Left cardiac atrium (tissue), 4 donors: ENCODE results near the gene APOO. TPM values are rescaled to one million over a fixed set of nuclear protein-coding genes. Genes with fewer than 3 reads are reported as not detected.

Experiments
- ATAC-seq, 2 donors: fragments of 200-7000 bp; cut with Tn5 transposase; one replicate each; pipeline ENCODE4 v1.9.1; 2020; ENCODE audit warnings: mild to moderate bottlenecking in 2 of 2, moderate library complexity in 2 of 2
- DNase-seq: peaks from one replicate; pipeline ENCODE4 v3.0.0-alpha.2; 2020
- intact Hi-C, 2 donors: fragments of 100-400 bp; cut with DNase I; formaldehyde crosslinking; loops; one replicate each; pipeline versions ENCODE4 v1.14.1 to v1.15.1; 2022 to 2023
- long read RNA-seq: library from polyadenylated mRNA; unstranded; transcript quantifications from one replicate; pipeline ENCODE4 v2.0.0, GENCODE V29; 2021
- total RNA-seq, 2 donors: library from RNA; stranded (reverse); fragmentation: NEBNext Ultra II Directional; extraction: Animal tissue kit (Norgen Biotek cat#: 25700); gene quantifications; one replicate each; pipeline ENCODE4 v1.2.1, GENCODE V29; 2021
- donor health status: DM: no; HTN: yes; CAD: no.
- donor health status: DM: no; HTN: yes; CAD: no; lungs with severe emphysema.
- donor health status: DM: yes; HTN: yes; CAD: no.
- donor health status: Dilated cardiomyopathy.

Gene APOO
- 10 to 100 TPM; 70.0 to 70.9 TPM for total RNA-seq
- long read RNA-seq, transcript APOO-201 (9 exons, 1,118 nt) = major isoform, 15 of 27 reads
- long read RNA-seq, partial matches to known transcripts = 3 of 27 reads
- long read RNA-seq, other reads (novel, unspliced or antisense) = 8 of 27 reads

DNA sequence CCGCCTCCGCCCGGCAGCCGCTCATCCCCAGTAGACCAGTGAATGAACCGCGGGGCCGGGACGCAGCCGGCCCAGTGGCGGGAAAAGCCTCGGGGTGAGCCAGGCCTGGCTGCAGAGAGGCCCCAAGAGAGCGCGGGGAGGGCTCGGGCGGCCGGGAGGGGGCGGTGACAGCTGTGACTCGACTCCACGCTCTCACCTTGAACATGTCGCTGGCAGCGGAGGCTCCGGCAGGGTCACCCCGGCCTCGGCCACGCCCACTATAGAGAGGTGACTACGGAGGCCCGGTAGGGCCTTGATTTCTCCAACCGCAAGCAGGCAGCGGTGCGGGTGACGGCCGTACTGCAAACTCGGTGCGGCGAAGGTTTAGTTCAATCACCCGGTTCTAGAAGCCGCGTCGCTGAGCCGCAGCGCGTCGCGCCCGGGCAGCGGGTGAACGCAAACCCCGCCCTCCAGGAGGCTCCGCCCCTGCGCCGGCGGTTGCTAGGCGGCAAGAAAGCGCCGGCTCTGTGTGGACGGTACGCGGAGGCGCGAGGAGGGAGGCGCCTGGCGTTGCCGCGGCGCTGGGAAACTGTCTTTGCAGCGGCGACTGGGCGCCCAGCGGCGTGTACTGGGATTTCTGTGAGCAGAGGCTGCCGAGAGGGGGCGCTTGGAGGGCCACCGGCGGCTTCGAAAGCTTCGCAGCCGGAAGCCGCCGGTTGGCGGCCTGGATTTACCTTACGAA is at the start of gene APOO, which contains the start of gene CXorf58:
Gene APOO (minus strand): TSS at position 441 of the 721 bp plus-strand sequence. CDS start 236 bp downstream, at position 205.
Gene CXorf58 (plus strand): TSS at position 509 of the 721 bp plus-strand sequence. CDS start 2,297 bp downstream, outside the sequence.
- DNase-seq = peak; percentile 92
- peak; percentile 97 to 99 for ATAC-seq
- intact Hi-C loops = loop anchor here (5.0 to 10.0 kb wide), 4 partner anchors 120 to 163 kb away; partner anchors contain the start of genes ACOT9 (in 1 of the 2), EIF2S3 (in 1 of the 2), KLHL15 (in 1 of the 2) and SAT1 (in 1 of the 2)

DNA sequence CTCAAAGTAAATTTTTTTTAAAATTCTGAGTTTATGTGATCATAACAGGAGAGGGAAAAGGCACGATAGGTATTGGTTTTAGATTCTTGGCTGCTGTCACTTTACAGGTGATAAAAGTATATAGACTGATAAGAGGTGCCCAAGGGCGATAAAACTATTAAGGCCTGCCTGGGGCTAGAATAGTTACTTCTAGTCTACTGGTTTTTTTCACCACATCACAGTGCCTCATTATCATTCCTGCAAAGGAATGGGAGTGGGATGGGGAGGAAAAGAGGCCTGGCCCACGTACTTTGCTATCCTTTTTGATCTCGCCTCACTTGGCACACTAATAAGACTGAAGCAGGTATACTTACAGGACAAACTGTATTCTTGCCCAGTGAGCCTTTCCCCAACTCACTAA is 46.7 kb upstream of the APOO start:
- DNase-seq (no peak), ATAC-seq (no peak)
- intact Hi-C loops = loop anchor here in 1 of 2 donors (10.0 kb wide), 1 partner anchor 60 kb away; no protein-coding TSS in a partner anchor

DNA sequence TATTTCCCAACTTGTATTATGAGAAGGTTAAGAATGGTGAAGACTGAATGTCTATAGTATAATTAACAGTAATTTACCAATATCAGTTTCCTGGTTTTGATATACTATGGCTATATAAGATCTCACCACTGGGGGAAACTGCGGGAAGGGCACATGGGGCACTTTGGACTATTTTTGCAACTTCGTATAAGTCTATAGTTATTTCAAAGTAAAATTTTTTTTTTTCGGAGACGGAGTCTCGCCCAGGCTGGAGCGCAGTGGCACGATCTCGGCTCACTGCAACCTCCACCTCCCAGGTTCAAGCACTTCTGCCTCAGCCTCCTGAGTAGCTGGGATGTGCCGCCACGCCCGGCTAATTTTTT is 46.2 kb upstream of the APOO start:
- intact Hi-C loops = loop anchor here in 1 of 2 donors (10.0 kb wide), 1 partner anchor 61 kb away; no protein-coding TSS in a partner anchor
- ATAC-seq (no peak), DNase-seq (no peak)

DNA sequence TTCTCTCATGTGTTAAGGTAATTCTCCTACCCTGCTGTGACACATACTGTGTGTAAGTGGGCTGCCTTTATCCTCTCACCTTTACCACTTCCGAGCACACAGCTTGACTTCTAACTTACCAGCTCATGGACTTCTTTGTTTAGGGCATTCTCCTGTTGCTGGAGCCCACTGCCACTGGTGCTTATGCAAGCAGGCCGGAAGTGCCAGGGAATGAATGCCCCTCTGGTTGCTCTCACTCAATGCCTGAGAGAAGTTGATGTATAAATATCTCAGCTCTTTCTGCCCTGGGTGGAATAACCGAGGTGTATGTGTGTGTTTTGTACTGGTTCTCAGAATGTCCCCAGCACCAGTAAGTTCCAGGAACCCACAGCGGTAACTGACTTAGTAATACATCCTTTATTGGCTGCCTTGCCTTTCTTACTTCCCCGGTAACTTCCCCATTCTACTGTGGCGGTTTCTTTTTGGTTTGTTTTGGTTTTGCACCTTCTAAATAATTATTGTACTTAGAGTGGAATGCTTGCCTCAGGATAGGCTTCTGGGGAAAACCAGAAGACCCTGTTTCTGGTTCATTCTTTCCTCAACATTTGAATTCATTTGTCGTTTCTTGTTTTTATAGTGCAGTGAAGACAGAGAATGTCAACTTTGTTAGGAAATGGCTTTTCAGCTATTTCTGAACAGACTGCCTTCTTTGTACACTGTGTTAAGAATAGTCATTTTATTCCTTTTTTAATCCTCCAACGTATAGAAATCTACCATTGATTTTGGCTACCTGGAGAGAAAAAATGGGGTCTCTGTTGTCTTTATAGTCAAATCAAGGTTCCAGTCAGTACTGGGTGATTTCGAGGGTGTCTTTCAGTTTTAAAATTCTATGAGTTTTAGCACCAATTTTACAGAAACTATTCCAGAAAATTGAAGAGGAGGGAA is 45.5 kb upstream of the APOO start:
- DNase-seq (no peak), ATAC-seq (peak in 1 of 2 donors; percentile 27)
- intact Hi-C loops = loop anchor here in 1 of 2 donors (10.0 kb wide), 1 partner anchor 62 kb away; no protein-coding TSS in a partner anchor

DNA sequence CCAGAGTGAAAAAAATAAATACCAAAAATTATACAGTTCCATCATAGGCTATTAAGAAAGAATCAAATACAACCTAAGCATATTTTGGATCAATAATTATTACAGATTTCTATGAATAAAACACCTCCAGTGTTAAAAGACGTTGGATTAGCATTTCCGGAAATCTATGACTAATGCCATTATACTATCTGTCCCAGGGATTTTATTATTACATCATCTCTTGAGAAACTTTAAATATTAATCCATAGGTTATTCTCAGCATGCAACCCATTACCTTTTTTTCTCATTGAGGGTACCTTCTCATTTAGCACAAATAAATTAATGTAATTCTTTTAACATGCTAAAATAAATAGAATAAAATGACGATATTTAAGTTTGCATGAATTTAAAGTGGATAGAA is 44.7 kb upstream of the APOO start:
- intact Hi-C loops = loop anchor here in 1 of 2 donors (10.0 kb wide), 1 partner anchor 62 kb away; no protein-coding TSS in a partner anchor
- DNase-seq (no peak), ATAC-seq (no peak)

DNA sequence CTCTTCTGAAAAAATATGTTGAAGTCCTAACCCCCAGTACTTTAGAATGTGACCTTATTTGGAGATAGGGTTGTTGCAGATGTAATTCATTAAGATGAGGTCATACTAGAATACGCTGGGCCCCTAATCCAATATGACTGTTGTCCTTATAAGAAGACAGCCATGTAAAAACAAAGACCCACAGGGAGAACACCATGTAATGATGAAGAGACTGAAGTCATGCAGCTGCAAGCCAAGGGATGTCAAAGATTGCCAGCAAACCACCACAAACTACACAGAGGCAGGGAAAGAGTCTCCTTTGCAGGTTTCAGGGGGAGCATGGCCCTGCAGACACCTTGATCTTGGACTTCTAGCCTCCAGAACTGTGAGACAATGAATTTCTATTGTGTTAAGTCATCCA is 37.5 kb upstream of the APOO start:
- DNase-seq (no peak), ATAC-seq (no peak)
- intact Hi-C loops = no loop called here

DNA sequence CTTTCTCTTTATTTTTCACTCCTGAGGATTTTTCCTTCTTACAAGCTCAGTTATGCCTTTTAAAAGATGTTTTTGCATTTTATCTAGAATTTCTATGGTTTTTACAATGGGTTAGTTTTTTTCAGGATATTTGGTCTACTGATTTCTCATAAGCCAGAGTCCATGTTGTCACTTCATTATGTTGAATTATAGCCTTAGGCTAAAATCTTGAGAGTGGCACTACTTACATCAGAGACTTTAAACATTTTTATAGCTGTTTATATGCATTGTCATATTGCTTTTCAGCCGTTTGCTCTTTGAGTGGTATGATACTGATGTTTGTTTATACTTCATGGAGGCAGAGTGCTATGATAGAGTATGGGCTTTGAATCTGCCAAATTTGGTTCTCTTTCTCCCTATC is 36.5 kb upstream of the APOO start:
- no peak for ATAC-seq
- intact Hi-C loops = no loop called here
- no peak for DNase-seq

DNA sequence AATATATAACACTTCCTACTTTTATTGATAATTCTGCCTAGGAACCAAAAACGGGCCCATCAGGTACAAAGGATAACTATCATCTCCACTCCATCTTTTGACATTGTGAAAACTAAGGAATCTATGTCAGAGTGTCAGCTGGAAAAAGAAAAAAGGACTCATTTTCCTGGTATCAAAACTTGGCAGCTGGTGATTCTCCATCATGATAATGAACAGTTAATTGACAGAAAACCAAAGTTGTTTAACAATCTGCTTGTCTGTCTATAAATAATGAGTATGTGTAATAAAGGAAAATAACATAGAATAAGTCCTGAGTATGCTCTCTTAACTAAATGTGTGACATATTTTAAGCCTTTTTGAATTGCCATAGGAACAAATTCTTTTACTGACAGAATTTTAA is 31.5 kb upstream of the APOO start:
- intact Hi-C loops = no loop called here
- DNase-seq (no peak), ATAC-seq (no peak)

DNA sequence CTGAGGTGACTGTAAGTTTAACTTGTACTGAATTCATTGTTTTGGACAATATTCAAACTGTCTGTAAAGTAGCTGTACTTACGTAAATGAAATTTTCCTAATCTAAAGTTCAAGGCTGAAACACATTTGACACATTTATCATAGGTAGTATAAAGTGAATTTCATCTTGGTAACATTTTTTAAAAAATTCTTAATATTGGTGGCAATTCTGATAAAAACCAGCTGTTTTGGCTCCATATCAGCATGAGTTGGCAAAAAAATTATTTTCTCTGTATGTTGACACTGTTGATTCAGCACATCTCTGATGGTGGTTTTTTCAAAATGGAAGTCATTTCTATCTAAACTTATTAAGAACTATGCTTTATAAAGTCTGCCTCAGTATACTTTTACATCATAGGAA is 31.0 kb upstream of the APOO start:
- ATAC-seq = no peak
- no peak for DNase-seq
- intact Hi-C loops = no loop called here

DNA sequence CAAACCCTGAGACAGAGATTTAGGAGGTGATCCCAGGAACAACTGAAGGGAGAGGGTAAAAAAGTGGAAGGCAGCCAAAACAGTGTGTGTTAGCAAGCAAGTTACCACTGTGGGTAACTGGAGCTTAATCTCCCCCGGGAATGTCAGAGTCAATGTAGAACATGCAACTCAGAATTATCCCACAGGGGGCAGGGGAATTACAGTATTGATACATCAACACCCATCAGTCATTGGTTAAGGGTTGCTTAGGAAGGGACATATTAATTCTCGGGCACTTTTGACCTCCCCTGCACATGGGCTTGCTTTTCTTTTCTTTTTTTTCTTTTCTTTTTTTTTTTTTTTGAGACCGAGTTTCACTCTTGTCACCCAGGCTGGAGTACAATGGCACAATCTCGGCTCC is 29.4 kb upstream of the APOO start:
- intact Hi-C loops = no loop called here
- DNase-seq (no peak), ATAC-seq (no peak)

DNA sequence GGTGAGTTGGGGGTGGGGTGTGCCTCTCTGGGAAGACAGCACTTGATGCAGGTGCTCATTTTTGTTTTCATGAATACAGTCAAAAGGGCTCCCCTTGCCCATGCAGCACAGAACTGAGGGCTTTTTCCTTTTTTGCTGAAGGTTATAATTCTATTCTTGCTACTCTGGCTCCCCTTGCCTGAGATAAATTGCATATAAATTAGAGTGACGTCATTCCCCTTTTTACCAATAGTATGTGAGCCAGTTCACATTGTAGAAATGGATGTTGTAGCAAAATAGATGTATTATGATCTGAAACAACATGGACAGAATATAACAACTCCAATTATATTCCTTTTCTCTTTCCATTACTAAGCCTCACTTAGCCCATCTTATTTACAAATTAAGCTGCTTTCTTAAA is 28.4 kb upstream of the APOO start:
- ATAC-seq (no peak), DNase-seq (no peak)
- intact Hi-C loops = no loop called here

DNA sequence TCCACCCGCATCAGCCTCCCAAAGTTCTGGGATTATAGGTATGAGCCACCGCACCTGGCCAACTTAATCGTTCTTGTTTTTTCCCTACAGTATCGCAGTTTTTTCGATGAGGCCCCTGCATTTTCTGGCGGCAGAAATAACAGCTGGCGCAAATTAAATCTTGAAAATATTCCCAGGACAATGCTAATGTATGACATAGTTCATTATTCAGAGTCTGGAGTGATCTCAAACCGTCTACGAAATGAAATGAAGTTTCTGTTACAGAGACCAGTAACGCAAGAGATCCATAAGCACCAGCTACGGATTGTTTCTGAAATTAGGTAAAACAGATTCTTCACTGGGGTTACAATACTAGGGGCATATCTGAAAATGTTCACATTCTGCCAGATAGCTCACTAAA is 27.4 kb upstream of the APOO start:
- DNase-seq = no peak
- intact Hi-C loops = no loop called here
- ATAC-seq = no peak

DNA sequence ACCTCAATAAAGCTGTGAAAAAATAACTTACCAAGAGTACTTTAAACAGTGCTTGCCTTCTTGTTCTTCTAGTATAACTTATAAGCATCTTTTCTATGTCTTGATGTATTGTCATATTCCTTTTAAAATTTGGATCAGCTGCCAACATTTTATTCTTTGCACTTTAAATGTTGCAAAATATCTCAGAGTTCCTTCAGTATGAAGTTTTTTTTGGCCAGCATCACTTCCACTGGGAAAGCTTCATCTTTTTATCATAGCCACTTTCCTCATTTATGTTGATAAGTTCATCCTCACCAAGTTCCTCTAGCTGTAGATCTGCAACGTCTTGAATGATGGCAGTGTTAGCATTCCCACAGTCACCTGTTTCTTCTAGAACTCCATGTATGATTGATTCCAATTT is 24.3 kb upstream of the APOO start:
- no peak for ATAC-seq

DNA sequence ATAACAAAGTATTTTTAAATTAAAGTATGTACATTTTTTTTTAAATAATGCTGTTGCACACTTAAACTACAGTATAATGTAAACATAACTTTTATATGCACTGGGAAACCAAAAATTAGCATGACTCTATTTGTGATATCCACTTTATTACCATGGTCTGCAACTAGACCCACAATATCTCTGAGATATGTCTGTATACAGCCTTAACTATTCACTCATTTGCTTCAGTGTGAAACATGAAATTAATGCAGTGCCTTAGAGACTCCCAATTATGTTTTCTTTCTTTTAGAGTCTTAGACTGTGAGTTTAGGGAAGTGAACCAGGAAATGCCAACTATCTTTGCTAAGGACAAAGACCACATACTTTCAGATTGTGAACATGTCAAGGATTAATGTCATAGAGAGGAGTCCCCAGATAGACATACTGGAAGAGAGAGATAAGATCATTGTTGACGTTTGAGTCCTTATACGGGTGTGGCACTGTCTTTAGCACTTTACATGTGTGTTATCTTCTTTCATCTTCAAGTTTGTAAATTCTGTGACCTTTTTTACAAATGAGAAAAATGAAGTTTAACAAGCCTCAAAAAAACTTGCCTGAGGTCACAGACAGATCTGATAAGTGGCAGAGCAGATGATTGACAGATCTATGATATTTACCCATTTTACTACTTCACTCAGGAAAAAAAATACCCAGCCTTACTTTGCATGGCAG is 23.3 kb upstream of the APOO start:
- intact Hi-C loops = no loop called here
- ATAC-seq = no peak
- DNase-seq = no peak

More for the DNA sequence above, 24.3 kb upstream of the APOO start:
- intact Hi-C loops = no loop called here
- DNase-seq = no peak

DNA sequence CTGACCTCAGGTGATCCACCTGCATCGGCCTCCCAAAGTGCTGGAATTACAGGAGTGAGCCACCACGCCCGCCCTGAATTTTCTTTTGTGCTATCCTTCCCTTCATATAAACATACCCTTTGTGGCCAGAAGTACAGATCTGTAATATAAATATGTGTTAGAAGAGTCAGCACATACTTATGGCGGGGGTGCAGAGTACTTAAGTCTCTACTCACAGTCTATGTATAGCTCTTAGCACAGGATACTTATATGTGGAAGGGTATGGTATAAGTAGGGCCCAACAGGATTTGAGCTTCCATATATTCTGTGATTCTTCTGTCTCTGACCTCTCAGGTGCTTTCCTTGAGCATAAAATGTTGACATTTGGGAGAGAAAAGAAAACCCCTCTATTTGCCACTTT is 18.3 kb upstream of the APOO start:
- ATAC-seq = no peak
- intact Hi-C loops = no loop called here
- DNase-seq = no peak

DNA sequence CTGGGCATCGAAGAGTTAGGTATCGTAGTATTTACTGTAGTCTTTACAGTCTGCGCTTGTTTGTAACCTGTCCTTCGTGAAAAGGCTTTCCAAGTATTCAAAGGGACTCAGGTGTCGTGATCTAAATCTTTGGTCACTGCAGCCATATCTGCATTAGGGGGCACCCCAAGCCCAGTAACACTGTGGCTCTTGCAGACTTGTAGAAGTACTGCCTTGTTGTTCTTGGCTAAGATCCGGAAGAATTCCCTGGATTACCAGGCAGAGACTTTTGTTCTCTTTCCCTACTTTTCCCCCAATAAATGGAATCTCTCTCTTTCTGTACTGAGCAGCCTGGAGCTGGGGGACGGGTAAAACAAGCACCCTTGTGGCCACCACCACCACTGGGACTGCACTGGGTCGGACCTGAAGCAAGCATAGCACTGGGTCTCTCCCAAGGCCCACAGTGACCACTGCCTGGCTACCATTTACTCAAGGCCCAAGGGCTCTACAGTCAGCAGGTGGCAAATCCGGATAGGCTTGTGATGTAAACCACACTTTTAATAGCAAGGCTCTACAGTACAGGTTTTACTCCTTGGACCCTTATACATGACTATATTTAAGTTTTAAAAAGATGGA is 12.1 kb upstream of the APOO start:
- intact Hi-C loops = no loop called here
- no peak for DNase-seq
- no peak for ATAC-seq

DNA sequence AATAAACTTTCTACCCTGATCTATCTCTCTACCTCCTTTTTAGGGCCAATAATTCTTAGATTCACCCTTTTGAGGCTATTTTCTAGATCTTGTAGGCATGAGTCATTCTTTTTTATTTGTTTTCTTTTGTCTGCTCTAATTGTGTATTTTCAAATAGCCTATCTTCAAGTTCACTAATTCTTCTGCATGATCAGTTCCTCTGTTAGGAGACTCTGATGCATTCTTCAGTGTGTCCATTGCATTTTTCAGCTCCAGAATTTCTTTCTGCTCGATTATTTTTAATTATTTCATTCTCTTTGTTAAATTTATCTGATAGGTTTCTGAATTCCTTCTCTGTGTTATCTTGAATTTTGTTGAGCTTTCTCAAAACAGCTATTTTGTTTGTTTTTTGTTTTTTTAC is 11.4 kb upstream of the APOO start:
- ATAC-seq (no peak), DNase-seq (no peak)
- intact Hi-C loops = no loop called here

DNA sequence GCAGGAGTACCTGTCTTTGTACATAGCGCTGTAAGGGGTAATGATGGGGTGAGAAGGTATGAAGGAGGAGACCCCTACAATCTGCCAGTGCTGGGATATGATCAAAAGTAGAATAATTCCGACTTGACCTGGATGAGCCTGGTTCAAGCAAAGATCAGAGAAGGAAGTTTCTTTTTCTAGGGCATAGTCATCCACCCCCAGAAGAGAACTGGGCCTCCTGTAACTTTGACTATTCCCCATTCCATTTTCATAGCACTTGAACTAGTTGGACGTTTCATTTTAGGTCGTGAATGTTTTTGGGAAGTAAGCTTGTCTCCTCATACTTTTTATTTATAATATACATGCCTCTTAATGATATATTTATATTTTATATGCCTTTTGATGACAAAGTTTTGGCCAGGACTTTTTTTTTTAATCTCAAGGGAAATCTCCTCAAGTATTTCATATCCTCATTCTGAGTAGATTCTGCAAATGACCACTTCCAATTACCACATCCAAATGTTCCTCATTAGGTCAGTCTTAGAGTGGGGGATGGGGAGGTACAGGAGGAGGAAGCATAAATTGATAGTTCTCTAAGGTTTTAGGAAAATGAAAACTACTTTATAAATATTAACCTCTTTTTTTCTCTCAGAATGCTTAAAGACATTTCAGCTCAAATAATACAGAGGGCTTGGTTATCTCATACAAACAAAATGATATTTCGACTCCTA is 3.5 kb upstream of the APOO start:
- no peak for DNase-seq
- no peak for ATAC-seq
- intact Hi-C loops = no loop called here
